GM10847 (cell line): ENCODE measurements around the gene FNBP1L.

ENCODE experiments used
- POLR2A ChIP-seq: IDR thresholded peaks from 2 replicates; pipeline ENCODE4 v1.6.1; 2011; ENCODE audit not compliant: insufficient read length; ENCODE audit errors: extremely low read depth

The FNBP1L gene

GRCh38 chr1:93602101-93602500, 154.2 kb downstream of the FNBP1L start:
- no peak for TF ChIP-seq POLR2A

GRCh38 chr1:93603106-93603505, 155.2 kb downstream of the FNBP1L start:
- TF ChIP-seq POLR2A, result no peak

- no peak for TF ChIP-seq POLR2A
Measured at GRCh38 chr1:93603601-93604000, 155.7 kb downstream of the FNBP1L start.
